HG02884 (cell line): ENCODE data around the gene CDC42BPB.

ENCODE experiments used
- ATAC-seq: cut with Tn5 transposase; IDR thresholded peaks from one replicate; pipeline ENCODE4 v1.9.1; 2021; ENCODE audit warnings: mild to moderate bottlenecking, moderate library complexity; ENCODE audit not compliant: unreplicated experiment

The CDC42BPB gene

DNA sequence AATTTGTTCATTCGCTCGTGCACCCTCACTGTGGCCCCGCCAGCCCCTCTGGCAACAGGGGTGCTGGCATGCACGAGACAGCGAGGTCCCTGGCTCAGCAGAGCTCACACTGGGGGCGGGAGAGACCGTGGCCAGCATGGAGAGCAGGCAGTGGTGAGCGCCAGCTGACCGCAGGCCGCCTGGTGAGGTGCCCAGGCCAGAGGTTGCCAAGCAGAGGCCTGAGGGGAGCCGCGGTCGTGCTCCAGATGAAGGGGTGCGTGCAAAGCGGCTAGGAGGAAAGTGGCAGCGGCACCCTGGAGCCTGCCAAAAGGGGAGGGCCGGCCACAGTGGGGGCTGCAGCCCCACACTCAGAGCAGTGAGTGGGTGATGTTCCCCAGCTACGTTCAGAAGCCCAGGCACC is 56.1 kb downstream of the CDC42BPB start:
- no peak for ATAC-seq

DNA sequence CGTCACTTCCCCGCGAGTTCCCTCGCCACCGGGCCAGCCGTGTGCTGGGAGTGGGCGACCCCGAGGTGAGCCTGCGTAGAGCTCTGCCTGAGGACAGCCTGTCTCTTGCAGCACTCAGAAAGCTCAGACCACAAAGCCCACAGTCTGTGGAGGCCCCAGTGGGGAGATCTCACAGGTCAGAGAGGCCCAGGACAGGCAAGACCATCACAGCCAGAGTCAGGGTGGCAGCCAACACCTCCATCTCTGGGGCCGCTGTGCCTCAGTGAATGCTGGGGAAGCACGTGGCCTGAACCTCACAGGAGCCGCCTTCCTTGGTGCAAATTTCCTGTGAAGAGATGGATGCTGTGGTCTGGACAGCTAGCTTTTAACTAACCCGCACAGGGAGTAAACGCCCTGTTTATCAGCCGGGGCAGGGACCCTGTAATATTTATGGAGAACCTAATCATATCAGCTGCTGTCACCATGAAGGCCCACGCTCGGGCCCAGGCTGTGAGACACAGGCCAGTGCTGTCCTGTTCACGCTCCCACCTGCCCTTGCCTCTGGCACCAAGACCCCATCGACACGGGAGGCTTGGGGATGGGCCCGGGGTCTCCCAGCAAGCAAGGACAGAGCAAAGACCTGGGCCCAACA is 56.9 kb downstream of the CDC42BPB start:
- no peak for ATAC-seq

DNA sequence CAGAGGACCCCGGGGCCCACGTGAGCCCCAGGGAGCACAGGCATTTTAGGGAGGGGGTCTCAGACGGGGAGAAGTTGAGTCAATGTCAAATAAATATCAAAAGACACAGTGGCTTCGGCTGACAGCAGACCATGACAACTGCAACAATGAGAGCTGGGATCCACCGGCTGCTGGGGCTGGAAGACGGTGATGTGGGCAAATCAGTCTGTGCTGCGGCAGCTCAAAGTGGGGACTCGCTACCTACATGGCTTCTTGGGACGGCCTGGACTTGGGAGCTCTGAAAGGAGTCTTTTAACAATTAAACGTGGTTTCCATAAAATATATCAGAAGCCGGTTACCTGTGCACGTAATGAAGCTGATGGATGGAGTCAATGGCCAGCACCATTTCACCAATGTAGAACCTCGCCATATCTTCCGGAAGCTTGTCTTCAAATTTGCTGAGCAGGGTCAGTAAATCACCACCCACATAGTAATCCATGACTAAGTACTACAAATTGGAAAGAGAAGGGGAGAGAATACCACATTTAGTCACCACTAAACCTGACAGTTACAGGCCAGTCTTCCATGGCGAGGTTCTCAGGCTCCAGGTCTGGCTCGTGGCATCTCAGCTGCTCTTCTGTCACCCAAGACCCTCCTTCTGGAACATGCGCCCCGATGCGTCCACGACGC is 58.0 kb downstream of the CDC42BPB start:
- no peak for ATAC-seq

DNA sequence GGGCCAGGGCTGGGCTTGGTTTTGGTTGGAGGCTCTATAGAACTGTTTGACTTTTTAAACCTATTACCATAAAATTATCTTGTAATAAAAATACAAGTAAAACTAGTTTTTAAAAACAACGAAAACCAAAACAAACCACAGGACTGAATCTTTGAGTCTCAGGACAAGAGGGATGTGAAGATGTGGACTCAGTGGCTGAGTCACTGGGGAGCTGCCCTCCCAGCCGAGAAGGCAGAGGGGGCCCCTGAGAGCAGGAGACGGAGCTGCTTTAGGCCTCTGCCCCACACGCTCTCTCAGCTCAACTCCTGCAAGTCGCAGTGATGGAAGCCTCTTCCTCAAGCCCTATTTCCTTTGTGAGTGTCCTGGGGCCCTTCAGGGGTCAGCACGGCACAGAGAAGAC is 59.0 kb downstream of the CDC42BPB start:
- no peak for ATAC-seq

DNA sequence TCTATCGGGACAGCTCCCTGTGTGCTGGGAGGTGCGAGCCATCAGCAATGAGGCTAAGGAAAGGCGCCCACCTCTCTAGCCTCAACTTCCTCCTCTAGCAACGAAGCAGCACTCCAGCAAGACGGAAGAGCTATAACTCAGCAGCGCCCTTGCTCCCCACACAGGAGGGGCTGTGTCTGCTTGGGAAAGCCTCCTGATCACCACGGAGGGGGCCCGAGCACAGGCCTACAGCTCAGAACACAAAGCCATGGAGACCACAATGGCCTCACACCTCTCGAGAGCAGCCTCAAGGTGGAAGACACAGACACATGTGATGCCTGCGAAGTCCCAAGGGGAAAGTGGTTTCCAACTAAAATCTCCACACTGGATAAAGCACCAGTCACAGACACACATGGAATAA is 60.4 kb downstream of the CDC42BPB start:
- no peak for ATAC-seq

DNA sequence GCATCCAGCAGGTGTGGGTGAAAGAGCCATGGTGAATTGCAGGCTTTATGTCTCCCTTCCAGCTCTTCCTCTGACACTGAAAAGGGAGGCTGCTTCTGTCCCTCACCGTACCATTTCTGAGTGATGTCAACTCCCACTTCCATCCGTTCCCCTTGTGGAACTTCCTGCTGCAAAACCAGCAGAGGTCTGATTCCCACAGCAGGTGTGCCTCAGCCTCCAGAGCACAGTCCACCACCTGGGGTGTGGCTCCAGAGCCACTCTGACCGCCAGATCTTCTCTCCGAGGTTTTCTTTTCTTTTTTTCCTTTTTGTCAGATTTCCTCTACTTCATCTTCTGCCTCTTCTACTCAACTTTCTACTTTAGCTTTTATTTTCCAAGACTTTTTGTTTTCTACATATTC is 62.7 kb downstream of the CDC42BPB start:
- no peak for ATAC-seq

DNA sequence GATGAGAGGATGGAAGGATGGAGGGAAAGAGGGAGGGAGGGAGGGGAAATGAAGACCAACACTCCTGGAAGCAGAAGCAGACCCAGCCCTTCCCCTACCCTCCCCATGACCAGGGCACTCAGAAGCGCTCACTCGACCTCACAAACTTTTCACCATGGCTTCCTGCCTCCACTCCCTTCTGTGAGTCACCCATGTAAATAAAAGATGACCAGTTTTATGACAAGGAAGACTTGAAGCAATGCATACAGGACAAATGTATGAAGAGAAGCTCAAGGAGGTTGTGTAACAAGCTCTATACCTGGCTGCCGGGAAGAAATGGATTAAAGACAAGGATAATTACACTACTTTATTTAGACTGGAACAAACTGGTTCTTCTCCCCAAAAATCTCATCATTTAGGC is 63.8 kb downstream of the CDC42BPB start:
- ATAC-seq: no peak

DNA sequence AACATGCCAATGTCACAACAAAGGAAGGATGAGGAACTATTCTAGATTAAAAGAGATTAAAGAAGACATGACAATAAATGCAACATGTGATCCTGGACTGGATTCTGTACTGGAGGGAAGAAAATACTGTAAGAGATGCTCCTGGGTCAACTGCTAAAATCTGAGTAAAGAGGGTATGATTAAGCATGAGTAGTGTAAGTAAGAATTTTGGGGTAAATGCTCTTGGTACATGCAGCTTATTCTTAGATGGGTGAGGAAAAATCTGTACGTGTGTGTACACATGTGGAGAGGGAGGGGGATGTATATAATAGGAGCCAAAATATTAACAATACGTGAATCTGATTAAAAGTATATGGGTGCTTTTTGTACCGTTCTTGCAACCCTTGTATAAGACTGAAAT is 66.0 kb downstream of the CDC42BPB start:
- ATAC-seq: no peak

DNA sequence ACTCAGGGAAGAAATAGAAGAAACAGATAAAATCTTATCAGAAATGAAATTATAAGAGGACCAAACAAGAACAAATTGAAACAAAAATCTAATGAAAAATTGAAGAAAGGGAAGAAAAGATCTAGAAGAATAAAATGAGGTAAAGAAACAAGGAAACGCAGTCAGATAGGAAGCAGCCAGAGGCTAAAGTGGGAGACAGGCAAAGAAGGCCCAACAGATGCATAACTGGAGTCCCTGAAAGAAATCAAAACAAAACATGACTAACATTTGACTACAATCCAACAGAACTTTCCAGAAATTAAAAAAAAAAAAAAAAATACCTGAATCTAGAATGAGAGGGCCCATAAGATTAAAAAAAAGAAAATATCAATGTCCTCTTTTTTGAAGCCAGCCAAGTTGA is 69.3 kb downstream of the CDC42BPB start:
- no peak for ATAC-seq

DNA sequence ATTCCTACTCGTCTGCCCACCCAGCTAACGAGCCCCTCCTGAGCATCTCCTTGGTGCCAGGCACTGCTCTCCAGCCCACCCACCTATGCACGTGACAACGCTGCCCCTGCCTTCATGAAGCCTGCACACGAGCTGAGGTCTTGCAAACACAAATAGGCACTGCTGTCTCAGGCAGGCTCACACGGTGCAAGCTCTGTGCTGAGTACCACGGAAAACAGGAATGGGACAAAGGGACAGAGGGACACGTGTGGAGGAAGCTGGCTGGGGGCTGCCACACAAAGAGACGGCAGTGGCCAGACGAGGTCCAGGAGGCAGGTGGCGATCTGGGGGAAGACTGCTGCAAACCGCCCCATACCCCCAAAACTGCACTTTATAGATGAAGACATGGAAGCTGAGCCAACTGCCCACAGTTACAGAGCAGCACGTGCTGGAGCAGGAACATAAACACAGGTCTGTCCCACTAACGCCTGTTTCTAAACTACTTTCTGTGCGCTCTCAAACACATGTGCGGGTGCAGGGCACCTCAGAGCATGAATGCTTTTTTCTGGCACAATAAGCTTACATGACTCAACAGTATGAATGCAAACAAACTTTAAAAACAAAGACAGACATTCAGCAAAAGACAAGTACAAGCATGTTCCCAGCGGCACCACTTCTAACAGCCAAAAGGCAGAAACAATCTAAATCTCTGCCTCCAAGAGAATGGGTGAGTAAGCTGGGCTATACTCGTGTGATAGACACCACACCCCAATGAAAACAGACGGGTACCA is 70.4 kb downstream of the CDC42BPB start:
- no peak for ATAC-seq

DNA sequence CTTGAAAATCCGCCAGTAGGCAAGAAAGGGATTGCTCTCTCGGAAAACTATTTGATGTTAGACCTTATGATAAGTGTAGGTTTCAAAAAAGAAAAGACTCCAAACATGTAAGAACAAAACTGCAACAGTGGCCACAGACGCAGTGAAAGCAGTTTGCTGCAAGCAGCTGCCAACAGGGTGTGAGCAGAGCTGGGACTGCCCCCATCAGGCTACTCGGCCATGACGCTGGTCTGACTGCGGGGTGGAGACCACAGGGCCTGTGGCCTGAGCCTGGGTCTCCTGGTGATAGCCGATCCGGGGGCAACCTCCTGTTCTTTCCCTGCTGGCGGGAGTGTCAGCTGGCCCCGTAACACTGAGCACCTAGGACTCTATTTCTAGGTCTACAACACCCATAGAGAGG is 71.7 kb downstream of the CDC42BPB start:
- ATAC-seq: no peak

DNA sequence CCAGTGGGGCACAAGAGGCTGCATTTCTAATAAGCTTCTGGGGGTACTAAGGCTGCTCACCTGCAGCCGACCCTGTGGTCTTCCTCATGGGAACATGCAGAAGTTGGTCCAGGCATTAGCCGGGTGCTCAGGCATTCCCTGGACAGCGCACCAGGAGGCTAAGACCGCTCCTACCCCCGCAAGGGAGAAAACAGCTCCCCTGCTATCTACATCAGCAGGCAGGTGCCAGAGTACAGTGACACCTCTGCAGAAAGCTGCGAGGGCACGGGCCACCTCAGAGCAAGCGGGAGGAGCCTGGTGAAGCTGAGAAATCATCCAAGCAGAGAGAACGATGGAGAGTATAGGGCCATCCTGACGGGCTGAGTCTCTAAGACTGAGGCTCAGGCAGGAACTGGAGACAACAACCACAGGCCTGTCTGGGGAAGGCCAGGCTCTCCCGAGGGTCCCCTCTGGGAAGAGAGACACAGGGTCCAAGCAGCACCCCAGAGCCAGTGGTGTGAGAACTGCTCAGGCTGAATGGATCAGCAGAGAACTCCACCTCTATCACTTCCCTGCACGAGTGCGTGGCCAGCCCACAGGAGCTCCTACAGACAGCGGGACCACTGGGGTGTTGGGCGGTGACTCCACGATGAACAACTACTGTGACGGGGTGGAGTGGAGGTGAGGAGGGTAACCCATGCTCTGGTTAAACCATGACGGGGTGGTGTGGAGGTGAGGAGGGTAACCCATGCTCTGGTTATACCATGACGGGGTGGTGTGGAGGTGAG is 72.8 kb downstream of the CDC42BPB start:
- ATAC-seq: no peak

DNA sequence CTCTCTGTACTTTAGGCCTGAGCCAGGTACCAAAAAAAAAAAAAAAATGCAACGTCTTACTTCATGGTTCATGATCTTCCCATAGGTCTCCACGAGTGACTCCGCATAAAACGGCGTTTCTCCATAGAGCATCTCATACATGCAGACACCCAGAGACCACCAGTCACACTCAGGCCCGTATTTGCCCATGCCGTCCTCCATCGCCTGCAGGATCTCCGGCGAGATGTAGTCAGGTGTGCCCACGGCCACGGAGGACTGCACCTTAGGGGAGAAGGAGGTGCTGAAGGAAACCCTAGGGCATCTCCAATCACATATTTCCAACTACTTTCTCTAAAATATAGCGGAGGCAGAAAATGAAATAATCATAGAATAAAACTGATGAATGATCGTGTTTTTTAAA is 73.9 kb downstream of the CDC42BPB start:
- ATAC-seq: no peak

DNA sequence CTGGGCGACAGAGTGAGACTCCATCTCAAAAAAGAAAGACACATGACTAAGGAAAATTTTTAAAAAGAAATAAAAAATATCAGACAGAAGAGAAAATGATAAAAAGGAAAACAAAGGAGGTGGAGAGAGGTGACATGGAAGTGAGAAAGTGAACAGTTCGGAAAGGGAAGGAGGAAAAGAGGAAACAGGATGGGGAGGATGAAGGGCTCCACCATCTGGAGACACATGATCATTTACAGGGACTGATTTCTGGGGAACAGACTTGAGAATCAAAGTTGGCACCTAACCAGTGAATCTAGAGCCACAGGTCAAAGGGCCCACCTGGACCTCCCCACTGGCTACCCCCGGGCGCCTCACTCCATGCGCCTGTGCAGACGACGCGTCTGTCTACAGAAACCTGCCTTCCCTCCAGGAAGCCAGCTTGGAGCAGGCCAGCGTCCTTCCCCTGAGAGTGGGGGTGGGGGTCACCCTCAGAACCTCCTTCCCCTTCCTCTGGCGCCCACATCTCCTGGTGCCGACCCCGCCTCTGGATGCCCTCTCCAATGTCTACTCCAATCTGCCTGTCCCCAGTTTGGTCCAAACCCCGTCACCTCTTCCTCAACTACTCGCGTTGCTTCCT is 74.4 kb downstream of the CDC42BPB start:
- no peak for ATAC-seq

DNA sequence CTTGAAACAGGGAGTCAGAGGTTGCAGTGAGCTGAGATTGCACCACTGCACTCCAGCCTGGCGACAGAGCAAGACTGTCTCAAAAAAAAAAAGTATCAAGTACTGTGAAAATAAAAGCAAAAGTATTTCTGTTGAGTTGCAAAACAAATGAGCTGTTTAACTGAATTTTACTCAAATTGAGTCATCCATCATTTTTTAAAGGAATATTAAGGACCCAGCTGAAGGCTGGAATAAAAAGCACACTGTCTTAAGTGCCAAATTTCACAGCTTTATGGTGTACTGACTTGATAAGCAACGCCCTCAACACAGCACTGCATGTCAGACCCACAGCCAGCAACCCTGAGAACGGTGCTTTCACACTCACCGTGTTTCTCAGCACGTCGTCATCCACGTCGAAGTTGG is 76.9 kb downstream of the CDC42BPB start:
- ATAC-seq: no peak

DNA sequence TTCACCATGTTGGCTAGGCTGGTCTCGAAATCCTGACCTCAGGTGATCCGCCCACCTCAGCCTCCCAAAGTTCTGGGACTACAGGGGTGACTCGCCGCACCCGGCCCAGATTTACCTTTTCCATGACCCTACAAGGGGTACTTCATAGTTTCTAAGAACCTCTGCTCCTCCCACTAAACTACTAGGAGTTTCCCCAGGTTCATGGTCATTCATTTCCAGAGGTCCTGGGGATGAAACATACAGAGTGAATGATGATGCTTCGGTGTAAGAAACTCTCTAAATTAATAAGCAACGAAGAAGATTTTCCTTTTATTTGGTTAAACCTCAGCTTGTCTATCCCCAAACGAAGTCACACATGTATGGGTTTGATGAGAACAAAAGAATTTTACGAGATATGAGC is 77.9 kb downstream of the CDC42BPB start:
- no peak for ATAC-seq

DNA sequence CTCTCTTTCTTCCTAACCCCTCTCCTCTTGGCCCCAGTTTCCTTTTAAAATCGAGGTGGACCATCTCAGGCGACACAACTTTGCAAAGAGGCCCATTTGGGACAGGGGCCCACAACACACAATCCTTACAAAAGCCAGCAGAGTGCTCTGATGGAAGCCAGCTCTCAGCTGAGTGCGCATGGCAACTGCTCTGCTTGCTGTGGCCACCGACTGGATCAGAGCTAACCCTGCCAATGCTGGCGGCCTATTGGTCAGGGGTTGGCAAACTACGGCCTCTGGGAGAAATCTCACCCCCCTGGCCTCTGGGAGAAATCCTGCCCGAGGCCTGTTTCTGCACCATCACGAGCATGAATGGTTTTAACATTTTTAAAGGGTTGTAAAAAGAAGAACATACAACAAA is 79.9 kb downstream of the CDC42BPB start:
- ATAC-seq: no peak

DNA sequence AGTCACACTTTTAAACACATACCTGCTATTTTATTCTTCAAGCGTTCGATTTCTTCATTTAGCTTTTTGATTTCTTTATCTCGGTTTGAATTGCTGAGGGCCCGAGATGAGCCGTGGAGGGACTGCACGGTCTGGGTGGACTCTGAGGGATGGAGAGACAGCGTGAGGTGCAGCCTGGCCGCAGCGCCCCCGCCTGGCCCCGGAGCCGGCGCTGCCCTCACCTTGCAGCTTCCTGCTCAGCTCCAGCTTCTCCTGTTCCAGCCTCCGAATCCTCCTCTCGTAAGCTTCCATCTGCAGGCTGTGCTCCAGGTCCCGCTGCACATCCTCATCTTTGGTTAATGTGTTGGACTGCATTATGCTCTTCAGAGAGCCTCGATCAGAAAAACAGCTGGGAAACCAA is 81.7 kb downstream of the CDC42BPB start:
- ATAC-seq: no peak

DNA sequence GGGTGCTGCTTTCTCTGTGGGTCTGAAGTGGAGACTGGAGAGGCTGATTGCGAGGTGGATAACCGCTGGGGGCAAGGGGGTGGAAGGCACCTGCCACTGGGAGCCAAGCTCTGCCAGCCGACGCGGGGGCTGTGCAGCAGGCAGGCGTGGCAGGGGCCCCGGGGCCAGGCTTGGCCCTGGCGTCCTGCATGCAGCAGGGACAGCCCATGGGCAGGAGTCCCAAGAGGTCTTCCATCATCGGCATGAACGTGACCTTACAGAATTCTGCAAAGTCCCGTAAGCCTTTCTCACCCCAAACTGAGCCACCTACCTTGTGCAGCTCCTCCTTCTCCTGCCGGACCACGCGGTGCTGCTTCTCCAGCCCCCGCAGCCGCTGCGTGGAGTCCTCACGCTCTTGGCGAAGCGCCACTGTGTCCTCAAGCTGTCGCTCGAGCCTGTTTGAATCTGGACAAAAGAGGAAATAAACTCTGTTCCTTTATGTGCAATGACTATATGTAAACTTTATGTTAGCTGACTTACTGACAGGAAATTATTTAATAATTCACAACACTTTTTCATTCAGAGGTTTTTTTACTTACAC is 83.6 kb downstream of the CDC42BPB start:
- no peak for ATAC-seq

DNA sequence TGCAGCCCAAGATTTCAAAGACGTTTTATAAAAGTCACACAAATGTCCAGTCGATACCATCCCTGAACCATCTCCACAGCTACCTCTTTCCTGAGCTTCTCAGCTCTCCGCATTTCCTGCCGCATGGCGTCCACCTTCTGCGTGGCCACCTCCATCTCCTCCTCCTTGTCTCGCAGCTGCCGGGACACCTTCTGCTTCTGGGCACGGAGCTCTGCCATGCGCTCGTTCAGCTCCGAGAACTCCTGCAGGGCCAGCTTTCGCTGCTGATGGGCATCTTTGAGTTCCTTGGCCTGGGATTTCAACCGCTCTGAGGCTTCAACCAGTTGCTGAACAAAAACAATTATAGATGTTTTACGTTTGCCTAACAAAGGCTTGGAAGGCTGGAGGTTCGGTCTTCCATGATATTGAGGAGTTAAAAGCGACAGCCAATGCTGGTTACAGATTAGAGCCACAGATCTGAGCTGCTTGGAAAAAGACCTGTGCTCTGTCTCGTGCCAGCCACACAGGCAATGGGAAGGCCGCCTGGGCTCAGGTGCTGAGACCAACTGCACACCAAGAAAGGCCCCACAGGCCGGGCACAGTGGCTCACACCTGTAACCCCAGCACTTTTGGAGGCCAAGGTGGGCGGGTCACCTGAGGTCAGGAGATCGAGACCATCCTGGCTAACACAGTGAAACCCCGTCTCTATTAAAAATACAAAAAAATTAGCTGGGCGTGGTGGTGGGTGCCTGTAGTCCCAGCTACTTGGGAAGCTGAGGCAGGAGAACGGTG is 85.3 kb downstream of the CDC42BPB start:
- ATAC-seq: no peak
